GM12878 (cell line): ENCODE data around the gene UGT3A2. TPM values are rescaled to one million over a fixed set of nuclear protein-coding genes. Genes with fewer than 3 reads are reported as not detected.
"Not testable (repeated sequence)": the region's sequence is repeated elsewhere in the genome, so short reads cannot be mapped to it uniquely, and the experiment has no call there.

Source experiments
- ATAC-seq: fragments of 200-7000 bp; cut with Tn5 transposase; 3 replicates; pipeline ENCODE4 v1.9.1; 2020; ENCODE audit warnings: mild to moderate bottlenecking, moderate library complexity
- BruUV-seq: library from RNA; stranded (reverse); fragments of 400-500 nt; replicated peaks from 2 replicates; lab custom pipeline; 2021; lab: Mats Ljungman, UMichigan
- CTCF ChIA-PET: fragments of 300-600 bp; sonication (Branson Sonifier 250); formaldehyde crosslinking; extraction: SDS; loops from one replicate; lab custom pipeline; 2021; ENCODE audit warnings: inconsistent platforms; lab: Yijun Ruan, JAX
- POLR2A ChIA-PET: fragments of 350-600 bp; formaldehyde crosslinking; extraction: SDS; loops from one replicate; lab custom pipeline; 2021; ENCODE audit warnings: inconsistent platforms; lab: Charles Lee
- RAD21 ChIA-PET: fragments of 300-600 bp; sonication (Branson Sonifier 250); formaldehyde crosslinking; loops from one replicate; lab custom pipeline; 2023; ENCODE audit warnings: antibody characterized with exemption; ENCODE audit not compliant: unreplicated experiment; lab: Charles Lee
- SMC1A ChIA-PET: fragments of 300-600 bp; sonication (Branson Sonifier 250); formaldehyde crosslinking; loops from one replicate; lab custom pipeline; 2023; ENCODE audit not compliant: unreplicated experiment, uncharacterized antibody; lab: Charles Lee
- DNase-seq: peaks from one replicate; pipeline ENCODE4 v3.0.0-alpha.2; 2011; ENCODE audit warnings: low read depth, low spot score
- FAIRE-seq: peaks from 3 replicates; lab custom pipeline; 2011; peaks lifted over from hg19 to GRCh38; lab: Jason Lieb, UNC
- H2AFZ ChIP-seq: 2 replicates; pipeline ENCODE4 v1.6.0; 2011; ENCODE audit warnings: low read depth, low read length, control low read depth; ENCODE audit not compliant: control insufficient read depth
- H3K27ac ChIP-seq: 2 replicates; pipeline ENCODE4 v1.5.1; 2011; ENCODE audit warnings: control low read depth; ENCODE audit not compliant: control insufficient read depth, insufficient read depth
- H3K27me3 ChIP-seq, 2 experiments: replicated peaks in 1 of 2; 2 replicates each; pipeline versions ENCODE4 v1.6.0 to v1.6.1; 2011; ENCODE audit warnings: low read length in 1 of 2; ENCODE audit not compliant: control insufficient read depth in 2 of 2, insufficient read depth in 2 of 2
- H3K36me3 ChIP-seq, 2 experiments: 2 replicates each; pipeline ENCODE4 v1.5.1; 2011; ENCODE audit warnings: low read length in 1 of 2; ENCODE audit not compliant: control insufficient read depth in 2 of 2, insufficient read depth in 2 of 2
- H3K4me1 ChIP-seq: 2 replicates; pipeline ENCODE4 v1.6.1; 2011; ENCODE audit warnings: mild to moderate bottlenecking, low read length, moderate library complexity, mixed read lengths; ENCODE audit not compliant: control insufficient read depth, insufficient read depth
- H3K4me2 ChIP-seq: 2 replicates; pipeline ENCODE4 v1.6.0; 2011; ENCODE audit warnings: control low read depth; ENCODE audit not compliant: control insufficient read depth, insufficient read depth
- H3K4me3 ChIP-seq: fragments of 200-600 bp; sonication (generic); 2 replicates; pipeline ENCODE4 v1.5.1; 2016
- H3K79me2 ChIP-seq: 2 replicates; pipeline ENCODE4 v1.6.0; 2011; ENCODE audit warnings: low read length; ENCODE audit not compliant: control insufficient read depth, insufficient read depth
- H3K9ac ChIP-seq: 2 replicates; pipeline ENCODE4 v1.8.0; 2011; ENCODE audit warnings: low read length, control low read depth, mixed read lengths; ENCODE audit not compliant: control insufficient read depth, insufficient read depth
- H3K9me3 ChIP-seq: replicated peaks from 3 replicates; pipeline ENCODE4 v1.5.1; 2011; ENCODE audit warnings: mild to moderate bottlenecking, low read length; ENCODE audit not compliant: control insufficient read depth, insufficient read depth
- H4K20me1 ChIP-seq: 2 replicates; pipeline ENCODE4 v1.6.0; 2011; ENCODE audit not compliant: control insufficient read depth, insufficient read depth
- BACH1 ChIP-seq: fragments of 450-650 bp; IDR thresholded peaks from 2 replicates; pipeline ENCODE4 v1.6.1; 2017; ENCODE audit warnings: mild to moderate bottlenecking, borderline replicate concordance
- JUNB ChIP-seq: IDR thresholded peaks from 2 replicates; pipeline ENCODE4 v1.6.1; 2016; ENCODE audit warnings: antibody characterized with exemption, mild to moderate bottlenecking
- RELA ChIP-seq: fragments of 450-650 bp; IDR thresholded peaks from 2 replicates; pipeline ENCODE4 v1.8.0; 2014; ENCODE audit warnings: borderline replicate concordance; ENCODE audit not compliant: partially characterized antibody
- ZNF207 ChIP-seq: fragments of 450-650 bp; IDR thresholded peaks from 2 replicates; pipeline ENCODE4 v1.6.1; 2014; ENCODE audit warnings: antibody characterized with exemption, mild to moderate bottlenecking, borderline replicate concordance
- ZZZ3 ChIP-seq: IDR thresholded peaks from 2 replicates; pipeline ENCODE4 v1.6.1; 2011; ENCODE audit warnings: low read depth; ENCODE audit not compliant: control insufficient read depth, insufficient read length
- whole genome bisulfite sequencing: methylation state at CpG from one replicate; pipeline ENCODE4 v1.1.6; 2016; ENCODE audit warnings: low lambda C conversion rate; ENCODE audit not compliant: insufficient replicate concordance, insufficient coverage; ENCODE audit errors: missing lambda C conversion rate; 5-methylcytosine and 5-hydroxymethylcytosine counted together
- in situ Hi-C: fragments of 300-500 bp; cut with MboI; formaldehyde crosslinking; loops from 9 replicates; pipeline ENCODE4 v1.14.3; 2018; ENCODE audit warnings: mixed read lengths
- intact Hi-C: fragments of 100-400 bp; cut with micrococcal nuclease; formaldehyde crosslinking; loops from one replicate; pipeline ENCODE4 v1.14.2; 2022; ENCODE audit not compliant: unreplicated experiment
- polyA plus RNA-seq, 11 experiments: library from polyadenylated mRNA; depleted of rRNA in 4 of 11; unstranded in 6 of 11; stranded (reverse) in 5 of 11; fragments of >200 nt; fragmentation: Nextera tagmentation in 4 of 11; fragmentation: Illumina TruSeq in 1 of 11; extraction: Ambion mirVana in 4 of 11; extraction: Trizol in 1 of 11; gene quantifications; 1 replicate in 1 of 11; 2 replicates in 10 of 11; pipeline versions ENCODE4 v1.2.1 to v1.2.3, GENCODE V29; 2011 to 2016; ENCODE audit warnings: inconsistent platforms in 2 of 11, missing spikeins in 2 of 11, low read depth in 1 of 11
- total RNA-seq, 4 experiments: library from RNA; depleted of rRNA in 3 of 4; stranded (reverse); fragments of >200 nt in 3 of 4; fragmentation: Illumina TruSeq in 1 of 4; extraction: Trizol in 1 of 4; gene quantifications; 2 replicates each; pipeline versions ENCODE4 v1.2.1 to v1.2.3, GENCODE V29; 2013 to 2021
- TF ChIP-seq, protein P1 (sequence below): fragments of 450-650 bp; formaldehyde crosslinking; IDR thresholded peaks from 2 replicates; pipeline ENCODE4 v1.5.0; 2022; ENCODE audit warnings: mild to moderate bottlenecking, missing genetic modification characterization
- TF ChIP-seq, protein P2 (sequence below), 3 experiments: IDR thresholded peaks in 2 of 3; conservative IDR thresholded peaks in 1 of 3; 2 replicates each; pipeline ENCODE4 v1.5.1; 2011; ENCODE audit warnings: low read depth in 3 of 3, low read length in 3 of 3, mild to moderate bottlenecking in 3 of 3, control low read depth in 2 of 3, moderate library complexity in 2 of 3, inconsistent platforms in 1 of 3, mixed read lengths in 1 of 3; ENCODE audit not compliant: control insufficient read depth in 2 of 3, insufficient read depth in 1 of 3; ENCODE audit errors: extremely low read depth in 1 of 3
- TF ChIP-seq, protein P3 (sequence below): IDR thresholded peaks from 2 replicates; pipeline ENCODE4 v1.6.1; 2012; ENCODE audit warnings: low read depth, low read length, improper control_type of control experiment

The UGT3A2 gene
- total and polyA plus RNA-seq, 10 of the 15 experiments (the other 5 are each of a cell fraction or from before 2014, with no cell fraction given) = 0.02 to 0.50 (median 0.09) TPM; not detected in 7

DNA sequence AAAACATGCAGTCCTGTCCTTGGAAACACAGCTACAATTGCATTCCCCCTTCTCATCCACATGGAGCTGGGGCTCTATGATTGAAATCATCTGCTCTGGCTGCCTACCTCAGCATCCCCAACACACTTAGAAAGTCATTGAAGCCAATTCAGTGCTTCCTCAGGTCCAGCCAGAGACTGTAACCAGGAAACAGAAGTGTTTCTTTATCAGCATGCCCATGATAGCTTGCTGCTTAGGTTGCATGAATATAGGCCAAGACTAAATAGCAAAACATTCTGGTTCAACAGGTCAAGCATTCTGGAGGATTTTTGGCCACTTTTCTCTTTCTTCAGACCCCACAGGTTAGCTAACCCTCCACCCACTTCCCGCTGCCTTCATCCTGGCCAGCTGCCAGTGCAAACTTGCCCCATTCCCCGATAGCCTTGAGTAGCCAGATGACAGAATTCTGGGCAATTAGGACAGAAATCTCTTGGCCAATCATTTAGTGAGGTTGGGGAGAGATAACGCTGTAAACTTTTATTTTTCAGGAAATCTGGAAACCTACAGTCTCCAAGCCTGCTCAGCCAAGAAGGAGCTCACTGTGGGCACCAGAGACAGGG is 32.0 kb downstream of the UGT3A2 start:
- H3K36me3 ChIP-seq, H4K20me1 ChIP-seq, SMC1A ChIA-PET, intact Hi-C loops, H3K79me2 ChIP-seq, POLR2A ChIA-PET, H3K9ac ChIP-seq, H3K4me3 ChIP-seq, BruUV-seq, H3K27ac ChIP-seq, in situ Hi-C loops, H3K27me3 ChIP-seq, H3K4me1 ChIP-seq, ATAC-seq, FAIRE-seq, DNase-seq, H3K9me3 ChIP-seq, H3K4me2 ChIP-seq, RAD21 ChIA-PET, H2AFZ ChIP-seq: not testable (repeated sequence)
- 0% methylated on average over 3 of the region's 3 CpGs for WGBS
- CTCF ChIA-PET = interaction anchor here (0.8 kb wide), 1 partner anchor 45 kb away, joined by 3 read pairs; no protein-coding TSS in a partner anchor

DNA sequence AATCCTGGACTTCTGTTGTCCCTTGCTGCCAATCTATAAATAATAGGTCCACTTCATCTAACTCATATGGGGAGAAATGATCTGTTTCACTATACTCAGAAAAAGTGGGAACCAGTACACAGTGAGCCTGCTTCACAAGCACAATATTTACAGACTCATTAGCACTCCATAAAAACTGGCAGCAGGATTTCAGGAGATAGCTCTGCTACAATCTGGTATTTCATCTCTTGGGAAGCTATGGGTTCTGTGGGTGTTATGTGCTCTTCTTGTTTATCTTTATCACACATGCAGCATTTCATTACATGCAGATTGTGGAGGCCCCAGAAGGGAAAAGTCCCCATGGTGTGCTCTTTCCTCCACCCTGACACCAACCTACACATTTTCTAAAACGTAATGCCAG is 33.2 kb downstream of the UGT3A2 start:
- H4K20me1 ChIP-seq = no peaks in the 10 kb centered on the region
- H3K9ac ChIP-seq = no peak overlapping the region
- ChIA-PET SMC1A (no interaction called here), CTCF (interaction anchor here (1.6 kb wide), 1 partner anchor 46 kb away, joined by 6 read pairs; no protein-coding TSS in a partner anchor), RAD21 (no interaction called here), POLR2A (interaction anchor here (0.5 kb wide), 1 partner anchor 48 kb away, joined by 3 read pairs; no protein-coding TSS in a partner anchor)
- intact Hi-C loops = no loop called here
- H3K4me3 ChIP-seq = no peak overlapping the region
- H2AFZ ChIP-seq = no peak overlapping the region
- no peak for DNase-seq
- 0% methylated on average over 1 of the region's 1 CpG for WGBS
- BruUV-seq = no TSS peak
- H3K4me2 ChIP-seq = no peak overlapping the region
- H3K27me3 ChIP-seq = no peaks in the 10 kb centered on the region; a peak in 1 of 4 replicates
- no peak overlapping the region for H3K27ac ChIP-seq
- FAIRE-seq = no peak
- H3K36me3 ChIP-seq = no peaks in the 10 kb centered on the region
- H3K9me3 ChIP-seq = no peaks in the 10 kb centered on the region
- no peaks in the 10 kb centered on the region for H3K4me1 ChIP-seq
- no peak for ATAC-seq
- in situ Hi-C loops = no loop called here
- H3K79me2 ChIP-seq = no peaks in the 10 kb centered on the region
- TF ChIP-seq JUNB (no peak), ZZZ3 (no peak), ZNF207 (no peak), BACH1 (no peak), RELA (no peak)
- TF ChIP-seq, protein P1, sequence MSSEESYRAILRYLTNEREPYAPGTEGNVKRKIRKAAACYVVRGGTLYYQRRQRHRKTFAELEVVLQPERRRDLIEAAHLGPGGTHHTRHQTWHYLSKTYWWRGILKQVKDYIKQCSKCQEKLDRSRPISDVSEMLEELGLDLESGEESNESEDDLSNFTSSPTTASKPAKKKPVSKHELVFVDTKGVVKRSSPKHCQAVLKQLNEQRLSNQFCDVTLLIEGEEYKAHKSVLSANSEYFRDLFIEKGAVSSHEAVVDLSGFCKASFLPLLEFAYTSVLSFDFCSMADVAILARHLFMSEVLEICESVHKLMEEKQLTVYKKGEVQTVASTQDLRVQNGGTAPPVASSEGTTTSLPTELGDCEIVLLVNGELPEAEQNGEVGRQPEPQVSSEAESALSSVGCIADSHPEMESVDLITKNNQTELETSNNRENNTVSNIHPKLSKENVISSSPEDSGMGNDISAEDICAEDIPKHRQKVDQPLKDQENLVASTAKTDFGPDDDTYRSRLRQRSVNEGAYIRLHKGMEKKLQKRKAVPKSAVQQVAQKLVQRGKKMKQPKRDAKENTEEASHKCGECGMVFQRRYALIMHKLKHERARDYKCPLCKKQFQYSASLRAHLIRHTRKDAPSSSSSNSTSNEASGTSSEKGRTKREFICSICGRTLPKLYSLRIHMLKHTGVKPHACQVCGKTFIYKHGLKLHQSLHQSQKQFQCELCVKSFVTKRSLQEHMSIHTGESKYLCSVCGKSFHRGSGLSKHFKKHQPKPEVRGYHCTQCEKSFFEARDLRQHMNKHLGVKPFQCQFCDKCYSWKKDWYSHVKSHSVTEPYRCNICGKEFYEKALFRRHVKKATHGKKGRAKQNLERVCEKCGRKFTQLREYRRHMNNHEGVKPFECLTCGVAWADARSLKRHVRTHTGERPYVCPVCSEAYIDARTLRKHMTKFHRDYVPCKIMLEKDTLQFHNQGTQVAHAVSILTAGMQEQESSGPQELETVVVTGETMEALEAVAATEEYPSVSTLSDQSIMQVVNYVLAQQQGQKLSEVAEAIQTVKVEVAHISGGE (CRISPR knock-in tag) = no peak
- TF ChIP-seq, protein P2, sequence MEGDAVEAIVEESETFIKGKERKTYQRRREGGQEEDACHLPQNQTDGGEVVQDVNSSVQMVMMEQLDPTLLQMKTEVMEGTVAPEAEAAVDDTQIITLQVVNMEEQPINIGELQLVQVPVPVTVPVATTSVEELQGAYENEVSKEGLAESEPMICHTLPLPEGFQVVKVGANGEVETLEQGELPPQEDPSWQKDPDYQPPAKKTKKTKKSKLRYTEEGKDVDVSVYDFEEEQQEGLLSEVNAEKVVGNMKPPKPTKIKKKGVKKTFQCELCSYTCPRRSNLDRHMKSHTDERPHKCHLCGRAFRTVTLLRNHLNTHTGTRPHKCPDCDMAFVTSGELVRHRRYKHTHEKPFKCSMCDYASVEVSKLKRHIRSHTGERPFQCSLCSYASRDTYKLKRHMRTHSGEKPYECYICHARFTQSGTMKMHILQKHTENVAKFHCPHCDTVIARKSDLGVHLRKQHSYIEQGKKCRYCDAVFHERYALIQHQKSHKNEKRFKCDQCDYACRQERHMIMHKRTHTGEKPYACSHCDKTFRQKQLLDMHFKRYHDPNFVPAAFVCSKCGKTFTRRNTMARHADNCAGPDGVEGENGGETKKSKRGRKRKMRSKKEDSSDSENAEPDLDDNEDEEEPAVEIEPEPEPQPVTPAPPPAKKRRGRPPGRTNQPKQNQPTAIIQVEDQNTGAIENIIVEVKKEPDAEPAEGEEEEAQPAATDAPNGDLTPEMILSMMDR (IDR thresholded peaks at IDR 0.05 in 2 of 3, conservative IDR thresholded peaks at IDR 0.05 in 1 of 3; ENCODE audit: control insufficient read depth in 2 of 3, extremely low read depth in 1 of 3, insufficient read depth in 1 of 3, low read depth in 3 of 3, low read length in 3 of 3) = no peak
- TF ChIP-seq, protein P3, sequence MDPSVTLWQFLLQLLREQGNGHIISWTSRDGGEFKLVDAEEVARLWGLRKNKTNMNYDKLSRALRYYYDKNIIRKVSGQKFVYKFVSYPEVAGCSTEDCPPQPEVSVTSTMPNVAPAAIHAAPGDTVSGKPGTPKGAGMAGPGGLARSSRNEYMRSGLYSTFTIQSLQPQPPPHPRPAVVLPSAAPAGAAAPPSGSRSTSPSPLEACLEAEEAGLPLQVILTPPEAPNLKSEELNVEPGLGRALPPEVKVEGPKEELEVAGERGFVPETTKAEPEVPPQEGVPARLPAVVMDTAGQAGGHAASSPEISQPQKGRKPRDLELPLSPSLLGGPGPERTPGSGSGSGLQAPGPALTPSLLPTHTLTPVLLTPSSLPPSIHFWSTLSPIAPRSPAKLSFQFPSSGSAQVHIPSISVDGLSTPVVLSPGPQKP = no peak
